ENCODE data around the gene LMO7. TPM values are rescaled to one million over a fixed set of nuclear protein-coding genes. Genes with fewer than 3 reads are reported as not detected.

Gene LMO7
- total and polyA plus RNA-seq, 10 donors = 2.2 to 15.5 (median 8.2) TPM

- Histone ChIP-seq H3K36me3 (no peaks in the 10 kb centered on the region), H3K27me3 (replicated peaks in 1 of 7) (no peaks in the 10 kb centered on the region), H3K9me3 (no peaks in the 10 kb centered on the region), H3K4me3 (no peak overlapping the region), H3K27ac (no peak overlapping the region), H3K4me1 (peaks cover 0 to 7% (median 0%) of the 10 kb centered on the region in 6 donors)
- no peak for TF ChIP-seq POLR2AphosphoS5 (IDR thresholded peaks at IDR 0.05)
- WGBS, 5 donors = 86 to 96% (median 92%) methylated on average over 2 of the region's 2 CpGs
- intact Hi-C loops (cut with DNase I; ENCODE audit: low total_unique reads) = no loop called here
- no peak for DNase-seq
Measured at GRCh38 chr13:75651013-75651412, 14.9 kb downstream of the LMO7 start.

- TF ChIP-seq, protein P1, sequence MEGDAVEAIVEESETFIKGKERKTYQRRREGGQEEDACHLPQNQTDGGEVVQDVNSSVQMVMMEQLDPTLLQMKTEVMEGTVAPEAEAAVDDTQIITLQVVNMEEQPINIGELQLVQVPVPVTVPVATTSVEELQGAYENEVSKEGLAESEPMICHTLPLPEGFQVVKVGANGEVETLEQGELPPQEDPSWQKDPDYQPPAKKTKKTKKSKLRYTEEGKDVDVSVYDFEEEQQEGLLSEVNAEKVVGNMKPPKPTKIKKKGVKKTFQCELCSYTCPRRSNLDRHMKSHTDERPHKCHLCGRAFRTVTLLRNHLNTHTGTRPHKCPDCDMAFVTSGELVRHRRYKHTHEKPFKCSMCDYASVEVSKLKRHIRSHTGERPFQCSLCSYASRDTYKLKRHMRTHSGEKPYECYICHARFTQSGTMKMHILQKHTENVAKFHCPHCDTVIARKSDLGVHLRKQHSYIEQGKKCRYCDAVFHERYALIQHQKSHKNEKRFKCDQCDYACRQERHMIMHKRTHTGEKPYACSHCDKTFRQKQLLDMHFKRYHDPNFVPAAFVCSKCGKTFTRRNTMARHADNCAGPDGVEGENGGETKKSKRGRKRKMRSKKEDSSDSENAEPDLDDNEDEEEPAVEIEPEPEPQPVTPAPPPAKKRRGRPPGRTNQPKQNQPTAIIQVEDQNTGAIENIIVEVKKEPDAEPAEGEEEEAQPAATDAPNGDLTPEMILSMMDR (IDR thresholded peaks at IDR 0.05 in 8 of 11, conservative IDR thresholded peaks at IDR 0.05 in 3 of 11) = no peak
- peaks cover 0 to under 1% (median 0%) of the 10 kb centered on the region in 6 donors for H3K4me1 ChIP-seq
- H3K4me3 ChIP-seq = no peak overlapping the region
- H3K9me3 ChIP-seq = no peaks in the 10 kb centered on the region
- intact Hi-C loops (cut with DNase I; ENCODE audit: low total_unique reads) = no loop called here
- 88 to 95% (median 91%) methylated on average over 2 of the region's 2 CpGs for WGBS, 5 donors
- no peak for DNase-seq
- H3K27ac ChIP-seq = no peak overlapping the region
- H3K36me3 ChIP-seq = no peaks in the 10 kb centered on the region
- no peaks in the 10 kb centered on the region for H3K27me3 ChIP-seq (replicated peaks in 1 of 7)
Measured at GRCh38 chr13:75652726-75653125, 16.6 kb downstream of the LMO7 start.

DNA sequence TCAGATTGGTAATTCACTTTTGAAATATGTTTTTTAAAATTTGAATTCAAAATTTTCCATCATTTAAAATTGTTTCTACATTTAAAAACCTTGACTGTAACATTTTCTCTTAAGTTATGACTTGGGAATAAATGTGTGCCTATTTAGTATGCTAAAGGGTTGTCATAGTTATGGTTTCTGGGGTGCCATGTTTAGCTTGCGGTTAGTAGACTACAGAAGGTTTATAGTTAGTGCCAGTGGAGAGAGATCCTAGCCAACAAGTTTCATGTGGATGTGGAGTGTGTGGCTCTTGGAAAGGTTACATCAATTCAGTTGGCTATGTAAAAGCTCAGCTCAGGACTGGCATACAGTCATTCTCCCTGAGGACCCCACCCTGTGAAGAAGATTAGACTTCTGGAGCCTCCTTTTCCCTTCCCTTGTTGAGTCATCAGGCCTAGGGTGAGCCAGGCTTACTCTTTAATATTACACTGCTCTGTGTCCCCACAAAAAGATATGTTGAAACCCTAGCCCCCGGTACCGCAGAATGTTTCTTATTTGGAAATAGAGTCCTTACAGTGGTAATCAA lies 20.4 kb downstream of the LMO7 start:
- intact Hi-C loops (cut with DNase I; ENCODE audit: low total_unique reads) = no loop called here
- no peak for DNase-seq
- Histone ChIP-seq H3K27ac (no peak overlapping the region), H3K4me1 (no peaks in the 10 kb centered on the region), H3K27me3 (replicated peaks in 1 of 7) (no peaks in the 10 kb centered on the region), H3K36me3 (no peaks in the 10 kb centered on the region), H3K9me3 (no peaks in the 10 kb centered on the region), H3K4me3 (no peak overlapping the region)
- WGBS, 5 donors = 95 to 100% (median 97%) methylated on average over 3 of the region's 3 CpGs
- TF ChIP-seq POLR2A (IDR thresholded peaks at IDR 0.05) (no peak), POLR2AphosphoS5 (IDR thresholded peaks at IDR 0.05) (no peak)
- TF ChIP-seq, protein P1 (IDR thresholded peaks at IDR 0.05 in 8 of 11, conservative IDR thresholded peaks at IDR 0.05 in 3 of 11) = no peak

DNA sequence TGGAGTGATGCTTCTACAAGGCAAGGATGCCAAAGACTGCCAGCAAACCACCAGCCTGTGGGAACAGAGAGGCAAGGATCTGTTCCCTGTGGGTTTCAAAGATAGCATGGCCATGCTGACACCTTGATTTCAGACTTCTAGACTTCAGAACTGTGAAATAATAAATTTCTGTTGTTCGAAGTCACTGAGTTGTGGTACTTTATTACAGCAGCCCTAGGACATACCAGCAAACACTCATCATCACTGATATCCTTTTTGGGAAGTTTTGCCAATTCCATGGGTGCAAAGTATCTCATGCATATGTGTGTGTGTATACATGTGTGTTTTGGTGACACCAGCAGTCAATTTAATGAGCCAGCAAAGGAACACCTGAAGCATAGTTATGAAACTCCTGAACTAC lies 21.0 kb downstream of the LMO7 start:
- 80 to 100% (median 90%) methylated on average over 1 of the region's 1 CpG for WGBS, 5 donors
- intact Hi-C loops (cut with DNase I; ENCODE audit: low total_unique reads) = no loop called here
- no peaks in the 10 kb centered on the region for H3K27me3 ChIP-seq (replicated peaks in 1 of 7)
- no peak for DNase-seq
- H3K36me3 ChIP-seq = no peaks in the 10 kb centered on the region
- no peak overlapping the region for H3K4me3 ChIP-seq
- TF ChIP-seq POLR2AphosphoS5 (IDR thresholded peaks at IDR 0.05) (no peak), POLR2A (IDR thresholded peaks at IDR 0.05) (no peak)
- TF ChIP-seq, protein P1 (IDR thresholded peaks at IDR 0.05 in 8 of 11, conservative IDR thresholded peaks at IDR 0.05 in 3 of 11) = no peak
- no peaks in the 10 kb centered on the region for H3K9me3 ChIP-seq
- no peaks in the 10 kb centered on the region for H3K4me1 ChIP-seq
- no peak overlapping the region for H3K27ac ChIP-seq

DNA sequence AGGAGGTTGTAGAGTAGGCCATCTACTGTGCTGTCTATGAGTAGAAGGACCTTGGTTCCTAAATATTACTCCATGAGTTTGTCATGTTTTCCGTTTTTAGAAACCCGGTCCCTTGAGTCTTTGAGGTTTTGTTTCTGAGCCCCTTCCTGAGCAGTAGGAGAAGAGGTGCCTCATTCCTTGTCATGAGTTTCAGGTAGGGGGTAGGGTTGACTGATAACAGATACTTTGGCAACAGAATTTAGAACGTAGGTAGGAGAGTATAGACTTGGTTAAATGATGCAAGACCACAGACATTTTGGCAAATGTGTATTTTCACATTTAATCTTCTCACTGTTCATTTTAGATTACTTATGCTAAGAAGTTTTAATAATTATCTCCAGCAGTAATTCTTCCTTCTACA lies 24.6 kb downstream of the LMO7 start:
- peaks cover 0 to 4% (median 0%) of the 10 kb centered on the region in 8 donors for H3K9me3 ChIP-seq
- TF ChIP-seq, protein P1 (IDR thresholded peaks at IDR 0.05 in 8 of 11, conservative IDR thresholded peaks at IDR 0.05 in 3 of 11) = no peak
- TF ChIP-seq POLR2A (IDR thresholded peaks at IDR 0.05) = no peak
- TF ChIP-seq POLR2AphosphoS5 (IDR thresholded peaks at IDR 0.05) = no peak
- no peaks in the 10 kb centered on the region for H3K36me3 ChIP-seq
- intact Hi-C loops (cut with DNase I; ENCODE audit: low total_unique reads) = no loop called here
- H3K27me3 ChIP-seq (replicated peaks in 1 of 7) = no peaks in the 10 kb centered on the region
- no peak overlapping the region for H3K27ac ChIP-seq
- no peak for DNase-seq
- WGBS, 5 donors = 76 to 87% (median 82%) methylated on average over 3 of the region's 3 CpGs
- H3K4me3 ChIP-seq = no peak overlapping the region
- H3K4me1 ChIP-seq = no peaks in the 10 kb centered on the region

Measured in spleen (tissue), 11 donors.